H9 (cell line): Measurements from ENCODE around the gene ABCG1. TPM values are rescaled to one million over a fixed set of nuclear protein-coding genes. Genes with fewer than 3 reads are reported as not detected.

Experiments
- DNase-seq: peaks from one replicate; pipeline ENCODE4 v3.0.0-alpha.2; 2017
- H2AFZ ChIP-seq: one replicate; pipeline ENCODE4 v1.6.1; 2013; ENCODE audit warnings: mild to moderate bottlenecking, low read length, control low read depth, moderate library complexity
- H2AK5ac ChIP-seq: 2 replicates; pipeline ENCODE4 v1.6.1; 2013; ENCODE audit warnings: low read length, control low read depth, mixed read lengths; ENCODE audit not compliant: insufficient read length
- H2BK120ac ChIP-seq: one replicate; pipeline ENCODE4 v1.6.1; 2013; ENCODE audit warnings: low read depth, mild to moderate bottlenecking, low read length, control low read depth, inconsistent platforms; ENCODE audit not compliant: poor library complexity, severe bottlenecking
- H2BK12ac ChIP-seq: 2 replicates; pipeline ENCODE4 v1.6.1; 2013; ENCODE audit warnings: low read length, control low read depth, mixed read lengths, low read depth; ENCODE audit not compliant: insufficient read length
- H2BK15ac ChIP-seq: 2 replicates; pipeline ENCODE4 v1.6.1; 2013; ENCODE audit warnings: low read depth, low read length, control low read depth
- H2BK20ac ChIP-seq: one replicate; pipeline ENCODE4 v1.6.1; 2013; ENCODE audit warnings: low read depth, mild to moderate bottlenecking, low read length, control low read depth, inconsistent platforms; ENCODE audit not compliant: poor library complexity, severe bottlenecking
- H2BK5ac ChIP-seq: 2 replicates; pipeline ENCODE4 v1.6.1; 2013; ENCODE audit warnings: low read length, control low read depth, mixed read lengths; ENCODE audit not compliant: insufficient read length
- H3K14ac ChIP-seq: 2 replicates; pipeline ENCODE4 v1.6.1; 2013; ENCODE audit warnings: low read length, control low read depth; ENCODE audit not compliant: insufficient read depth
- H3K18ac ChIP-seq: 2 replicates; pipeline ENCODE4 v1.6.1; 2013; ENCODE audit warnings: low read depth, mild to moderate bottlenecking, mixed read lengths, low read length, control low read depth; ENCODE audit not compliant: insufficient read length
- H3K23ac ChIP-seq: 2 replicates; pipeline ENCODE4 v1.6.1; 2013; ENCODE audit warnings: low read length, control low read depth, mixed read lengths, low read depth; ENCODE audit not compliant: insufficient read length
- H3K23me2 ChIP-seq: 2 replicates; pipeline ENCODE4 v1.6.1; 2013; ENCODE audit warnings: low read depth, mild to moderate bottlenecking, mixed read lengths, low read length, control low read depth; ENCODE audit not compliant: insufficient read length, poor library complexity, severe bottlenecking
- H3K27ac ChIP-seq: 2 replicates; pipeline ENCODE4 v1.5.1; 2013; ENCODE audit warnings: low read length, control low read depth, mixed read lengths, low read depth; ENCODE audit not compliant: insufficient read length
- H3K27me3 ChIP-seq: 2 replicates; pipeline ENCODE4 v1.6.1; 2013; ENCODE audit warnings: low read length, control low read depth, inconsistent platforms; ENCODE audit not compliant: insufficient read depth
- H3K4ac ChIP-seq: 2 replicates; pipeline ENCODE4 v1.6.1; 2013; ENCODE audit warnings: low read depth, mild to moderate bottlenecking, control low read depth, inconsistent platforms, low read length, moderate library complexity
- H3K4me1 ChIP-seq: 2 replicates; pipeline ENCODE4 v1.6.1; 2013; ENCODE audit warnings: low read length, control low read depth, inconsistent platforms; ENCODE audit not compliant: insufficient read depth
- H3K4me2 ChIP-seq: 2 replicates; pipeline ENCODE4 v1.6.1; 2013; ENCODE audit warnings: low read length, control low read depth, mixed read lengths; ENCODE audit not compliant: insufficient read length, insufficient read depth
- H3K56ac ChIP-seq: 2 replicates; pipeline ENCODE4 v1.6.1; 2013; ENCODE audit warnings: low read depth, mild to moderate bottlenecking, mixed read lengths, low read length, control low read depth; ENCODE audit not compliant: insufficient read length
- H3K79me1 ChIP-seq: 2 replicates; pipeline ENCODE4 v1.6.1; 2013; ENCODE audit warnings: low read depth, mild to moderate bottlenecking, moderate library complexity, low read length, control low read depth, inconsistent platforms; ENCODE audit not compliant: insufficient read depth, poor library complexity, severe bottlenecking
- H3K79me2 ChIP-seq: 2 replicates; pipeline ENCODE4 v1.6.1; 2013; ENCODE audit warnings: low read length, control low read depth, inconsistent platforms; ENCODE audit not compliant: insufficient read depth
- H3K9ac ChIP-seq: 2 replicates; pipeline ENCODE4 v1.6.1; 2013; ENCODE audit warnings: low read length, control low read depth, mixed read lengths; ENCODE audit not compliant: insufficient read length; ENCODE audit errors: extremely low read depth
- H3K9me3 ChIP-seq: one replicate; pipeline ENCODE4 v1.6.1; 2013; ENCODE audit warnings: low read depth, low read length, inconsistent platforms; ENCODE audit not compliant: control insufficient read depth
- H3T11ph ChIP-seq: one replicate; pipeline ENCODE4 v1.6.1; 2013; ENCODE audit warnings: mild to moderate bottlenecking, low read length, control low read depth, inconsistent platforms
- H4K20me1 ChIP-seq: one replicate; pipeline ENCODE4 v1.6.1; 2013; ENCODE audit not compliant: control insufficient read depth, insufficient read length, insufficient read depth
- H4K5ac ChIP-seq: 2 replicates; pipeline ENCODE4 v1.6.1; 2013; ENCODE audit warnings: low read depth, mild to moderate bottlenecking, mixed read lengths, low read length, control low read depth; ENCODE audit not compliant: insufficient read length
- H4K8ac ChIP-seq: replicated peaks from 2 replicates; pipeline ENCODE4 v1.6.1; 2013; ENCODE audit warnings: low read length, control low read depth, mixed read lengths, low read depth; ENCODE audit not compliant: insufficient read length
- H4K91ac ChIP-seq: 2 replicates; pipeline ENCODE4 v1.6.1; 2013; ENCODE audit warnings: low read depth, mild to moderate bottlenecking, moderate library complexity, mixed read lengths, low read length, control low read depth; ENCODE audit not compliant: insufficient read length
- H3K27ac Mint-ChIP-seq, 3 experiments: 2 replicates in 2 of 3; 3 replicates in 1 of 3; pipeline ENCODE4 v1.8.0; 2020 to 2021; ENCODE audit warnings: mixed read lengths in 3 of 3, mild to moderate bottlenecking in 1 of 3, moderate library complexity in 1 of 3
- H3K27me3 Mint-ChIP-seq: 2 replicates; pipeline ENCODE4 v1.8.0; 2021; ENCODE audit warnings: low read depth, mild to moderate bottlenecking, moderate library complexity, mixed read lengths
- H3K36me3 Mint-ChIP-seq, 3 experiments: 2 replicates in 2 of 3; 3 replicates in 1 of 3; pipeline ENCODE4 v1.8.0; 2020 to 2021; ENCODE audit warnings: low read depth in 3 of 3, mixed read lengths in 3 of 3; ENCODE audit not compliant: insufficient read depth in 1 of 3
- H3K4me1 Mint-ChIP-seq, 2 experiments: 2 replicates each; pipeline ENCODE4 v1.8.0; 2020; ENCODE audit warnings: mixed read lengths in 2 of 2
- H3K4me3 Mint-ChIP-seq, 2 experiments: 2 replicates in 1 of 2; 3 replicates in 1 of 2; pipeline ENCODE4 v1.8.0; 2020 to 2021; ENCODE audit warnings: mild to moderate bottlenecking in 2 of 2, mixed read lengths in 2 of 2, moderate library complexity in 1 of 2
- H3K9me3 Mint-ChIP-seq, 2 experiments: 2 replicates in 1 of 2; 3 replicates in 1 of 2; pipeline ENCODE4 v1.8.0; 2020; ENCODE audit warnings: mild to moderate bottlenecking in 2 of 2, mixed read lengths in 2 of 2, moderate library complexity in 1 of 2
- WGBS: extraction: QIAGEN DNeasy Blood & Tissue Kit; methylation state at CpG from one replicate; pipeline ENCODE4 v1.1.7; 2013; ENCODE audit warnings: missing lambda C conversion rate, low lambda C conversion rate, mixed read lengths; ENCODE audit not compliant: insufficient read length; ENCODE audit errors: extremely low coverage; 5-methylcytosine and 5-hydroxymethylcytosine counted together
- total RNA-seq: library from RNA; stranded (reverse); gene quantifications from 2 replicates; pipeline ENCODE4 v1.2.1, GENCODE V29; 2021
- TF ChIP-seq, protein P1 (sequence below): fragments of 200-600 bp; sonication (generic); conservative IDR thresholded peaks from 3 replicates; pipeline ENCODE4 v1.8.0; 2021; ENCODE audit warnings: antibody characterized with exemption, mild to moderate bottlenecking

ABCG1 gene
- total RNA-seq, 1 experiment from 2014 or later = 0.83 TPM

GRCh38 chr21:42209801-42210479 is 9.0 kb upstream of the ABCG1 start:
- Histone ChIP-seq H2BK120ac (no peak overlapping the region), H3K4ac (no peak overlapping the region), H3K27me3 (no peaks in the 10 kb centered on the region), H3K4me1 (no peaks in the 10 kb centered on the region), H4K5ac (no peak overlapping the region), H4K91ac (no peak overlapping the region), H3K9ac (no peak overlapping the region), H2AFZ (no peak overlapping the region), H4K8ac (no peak overlapping the region), H2BK12ac (no peak overlapping the region), H3K4me2 (no peak overlapping the region), H2BK5ac (no peak overlapping the region), H3K79me2 (no peaks in the 10 kb centered on the region), H2AK5ac (no peak overlapping the region), H4K20me1 (no peaks in the 10 kb centered on the region), H3K56ac (no peak overlapping the region), H2BK20ac (no peak overlapping the region), H3K18ac (no peak overlapping the region), H3K9me3 (no peaks in the 10 kb centered on the region), H3K79me1 (no peaks in the 10 kb centered on the region), H3K23me2 (no peaks in the 10 kb centered on the region), H2BK15ac (no peak overlapping the region), H3T11ph (no peak overlapping the region), H3K14ac (no peak overlapping the region), H3K23ac (no peak overlapping the region), H3K27ac (no peak overlapping the region)
- Mint-ChIP-seq H3K4me3 (no peak overlapping the region), H3K4me1 (peaks cover 12 to 22% of the 10 kb centered on the region in 2 experiments), H3K27ac (no peak overlapping the region), H3K9me3 (peaks cover 10 to 11% of the 10 kb centered on the region in 2 experiments), H3K27me3 (peaks cover 39% of the 10 kb centered on the region), H3K36me3 (peaks cover 0 to 7% (median 0%) of the 10 kb centered on the region in 3 experiments; a peak in 2 of 7 replicates)
- TF ChIP-seq, protein P1, sequence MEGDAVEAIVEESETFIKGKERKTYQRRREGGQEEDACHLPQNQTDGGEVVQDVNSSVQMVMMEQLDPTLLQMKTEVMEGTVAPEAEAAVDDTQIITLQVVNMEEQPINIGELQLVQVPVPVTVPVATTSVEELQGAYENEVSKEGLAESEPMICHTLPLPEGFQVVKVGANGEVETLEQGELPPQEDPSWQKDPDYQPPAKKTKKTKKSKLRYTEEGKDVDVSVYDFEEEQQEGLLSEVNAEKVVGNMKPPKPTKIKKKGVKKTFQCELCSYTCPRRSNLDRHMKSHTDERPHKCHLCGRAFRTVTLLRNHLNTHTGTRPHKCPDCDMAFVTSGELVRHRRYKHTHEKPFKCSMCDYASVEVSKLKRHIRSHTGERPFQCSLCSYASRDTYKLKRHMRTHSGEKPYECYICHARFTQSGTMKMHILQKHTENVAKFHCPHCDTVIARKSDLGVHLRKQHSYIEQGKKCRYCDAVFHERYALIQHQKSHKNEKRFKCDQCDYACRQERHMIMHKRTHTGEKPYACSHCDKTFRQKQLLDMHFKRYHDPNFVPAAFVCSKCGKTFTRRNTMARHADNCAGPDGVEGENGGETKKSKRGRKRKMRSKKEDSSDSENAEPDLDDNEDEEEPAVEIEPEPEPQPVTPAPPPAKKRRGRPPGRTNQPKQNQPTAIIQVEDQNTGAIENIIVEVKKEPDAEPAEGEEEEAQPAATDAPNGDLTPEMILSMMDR = no peak
- WGBS = no CpG with 5 or more reads among the region's 11 CpGs
- no peak for DNase-seq
